Measurements from ENCODE around the gene ATL2. TPM values are rescaled to one million over a fixed set of nuclear protein-coding genes. Genes with fewer than 3 reads are reported as not detected.
A peak's percentile ranks its signal among the peaks of the same experiment; 100 is the strongest.

The ATL2 gene
- total RNA-seq, 2 donors from 2014 or later = 70.9 to 88.7 TPM

- H3K36me3 ChIP-seq = no peaks in the 10 kb centered on the region
- H3K27me3 ChIP-seq (replicated peaks; ENCODE audit: insufficient read depth) = no peaks in the 10 kb centered on the region
- intact Hi-C loops (cut with DNase I) = no loop called here
- no peaks in the 10 kb centered on the region for H3K4me1 ChIP-seq (replicated peaks)
- DNase-seq (ENCODE audit: low spot score) = peak; percentile 92
- H3K4me3 ChIP-seq = no peak overlapping the region
- no peaks in the 10 kb centered on the region for H3K9me3 ChIP-seq
- 7% methylated on average over 2 of the region's 2 CpGs for WGBS
- peak overlapping the region; percentile 14 to 58 for H3K27ac ChIP-seq
- TF ChIP-seq POLR2AphosphoS5 (IDR thresholded peaks at IDR 0.05) = peak; percentile 88
- TF ChIP-seq POLR2A (IDR thresholded peaks at IDR 0.05) = no peak
- TF ChIP-seq CTCF (IDR thresholded peaks at IDR 0.05) = no peak
These were observed 32.4 kb upstream of the ATL2 start for GRCh38 chr2:38409156-38410102.

GRCh38 chr2:38407111-38407682 is 30.1 kb upstream of the ATL2 start:
- H3K9me3 ChIP-seq = no peaks in the 10 kb centered on the region
- no peak for DNase-seq (ENCODE audit: low spot score)
- peak overlapping the region in 1 of 2 donors; percentile 3 for H3K27ac ChIP-seq
- H3K4me1 ChIP-seq (replicated peaks) = no peaks in the 10 kb centered on the region
- no peak for TF ChIP-seq POLR2AphosphoS5 (IDR thresholded peaks at IDR 0.05)
- no peak for TF ChIP-seq POLR2A (IDR thresholded peaks at IDR 0.05)
- TF ChIP-seq CTCF (IDR thresholded peaks at IDR 0.05) = no peak
- H3K27me3 ChIP-seq (replicated peaks; ENCODE audit: insufficient read depth) = no peaks in the 10 kb centered on the region
- H3K36me3 ChIP-seq = no peaks in the 10 kb centered on the region
- 57% methylated on average over 4 of the region's 4 CpGs for WGBS
- intact Hi-C loops (cut with DNase I) = no loop called here
- H3K4me3 ChIP-seq = no peak overlapping the region

- no peak for DNase-seq (ENCODE audit: low spot score)
- WGBS = 83% methylated on average over 8 of the region's 8 CpGs
These were observed 29.6 kb upstream of the ATL2 start for GRCh38 chr2:38406597-38407110.

GRCh38 chr2:38405917-38406596 is 29.0 kb upstream of the ATL2 start:
- Histone ChIP-seq H3K4me1 (replicated peaks) (no peaks in the 10 kb centered on the region), H3K4me3 (no peak overlapping the region), H3K9me3 (no peaks in the 10 kb centered on the region), H3K27ac (peak overlapping the region in 1 of 2 donors; percentile 3), H3K36me3 (no peaks in the 10 kb centered on the region), H3K27me3 (replicated peaks; ENCODE audit: insufficient read depth) (no peaks in the 10 kb centered on the region)
- DNase-seq (ENCODE audit: low spot score) = no peak
- no peak for TF ChIP-seq POLR2AphosphoS5 (IDR thresholded peaks at IDR 0.05)
- TF ChIP-seq POLR2A (IDR thresholded peaks at IDR 0.05) = no peak
- no peak for TF ChIP-seq CTCF (IDR thresholded peaks at IDR 0.05)
- intact Hi-C loops (cut with DNase I) = no loop called here
- WGBS = 91% methylated on average over 9 of the region's 9 CpGs

More at GRCh38 chr2:38406597-38407110, 29.6 kb upstream of the ATL2 start:
- Histone ChIP-seq H3K27me3 (replicated peaks; ENCODE audit: insufficient read depth) (no peaks in the 10 kb centered on the region), H3K4me1 (replicated peaks) (no peaks in the 10 kb centered on the region), H3K4me3 (no peak overlapping the region), H3K9me3 (no peaks in the 10 kb centered on the region), H3K36me3 (no peaks in the 10 kb centered on the region), H3K27ac (peak overlapping the region in 1 of 2 donors; percentile 3)
- intact Hi-C loops (cut with DNase I) = no loop called here
- TF ChIP-seq CTCF (IDR thresholded peaks at IDR 0.05) = no peak
- TF ChIP-seq POLR2AphosphoS5 (IDR thresholded peaks at IDR 0.05) = no peak
- TF ChIP-seq POLR2A (IDR thresholded peaks at IDR 0.05) = no peak

All from prostate gland (tissue), 2 donors.